Measurements from ENCODE around the gene TMEM63A.
"Not testable (repeated sequence)": the region's sequence is repeated elsewhere in the genome, so short reads cannot be mapped to it uniquely, and the experiment has no call there.

TMEM63A gene

GRCh38 chr1:225845571-225846259 lies 36.5 kb downstream of the TMEM63A start:
- peak; percentile 25 for DNase-seq (ENCODE audit: low spot score)

- DNase-seq (ENCODE audit: low spot score): no peak
Measured at GRCh38 chr1:225845097-225845496, 37.1 kb downstream of the TMEM63A start.

GRCh38 chr1:225844236-225845061 lies 37.7 kb downstream of the TMEM63A start:
- DNase-seq (ENCODE audit: low spot score): no peak

GRCh38 chr1:225843426-225843795 lies 38.8 kb downstream of the TMEM63A start:
- no peak for DNase-seq (ENCODE audit: low spot score)

- DNase-seq (ENCODE audit: low spot score): no peak
Measured at GRCh38 chr1:225842788-225843425, 39.3 kb downstream of the TMEM63A start.

GRCh38 chr1:225842074-225842473 lies 40.1 kb downstream of the TMEM63A start:
- DNase-seq (ENCODE audit: low spot score): no peak

GRCh38 chr1:225840713-225841112 lies 41.5 kb downstream of the TMEM63A start:
- DNase-seq (ENCODE audit: low spot score): no peak

GRCh38 chr1:225840223-225840610 lies 42.0 kb downstream of the TMEM63A start:
- no peak for DNase-seq (ENCODE audit: low spot score)

- no peak for DNase-seq (ENCODE audit: low spot score)
Measured at GRCh38 chr1:225838793-225839192, 43.4 kb downstream of the TMEM63A start.

- not testable (repeated sequence) for DNase-seq (ENCODE audit: low spot score)
Measured at GRCh38 chr1:225836296-225836695, 45.9 kb downstream of the TMEM63A start.

- DNase-seq (ENCODE audit: low spot score): no peak
Measured at GRCh38 chr1:225835856-225836255, 46.3 kb downstream of the TMEM63A start.

GRCh38 chr1:225834417-225835329 lies 47.5 kb downstream of the TMEM63A start:
- DNase-seq (ENCODE audit: low spot score): no peak

- no peak for DNase-seq (ENCODE audit: low spot score)
Measured at GRCh38 chr1:225830841-225831240, 51.3 kb downstream of the TMEM63A start.

- DNase-seq (ENCODE audit: low spot score): no peak
Measured at GRCh38 chr1:225828706-225829345, 53.4 kb downstream of the TMEM63A start.

GRCh38 chr1:225827076-225827475 lies 55.1 kb downstream of the TMEM63A start:
- no peak for DNase-seq (ENCODE audit: low spot score)

- no peak for DNase-seq (ENCODE audit: low spot score)
Measured at GRCh38 chr1:225825607-225826007, 56.6 kb downstream of the TMEM63A start.

GRCh38 chr1:225825078-225825477 lies 57.1 kb downstream of the TMEM63A start:
- no peak for DNase-seq (ENCODE audit: low spot score)

- no peak for DNase-seq (ENCODE audit: low spot score)
Measured at GRCh38 chr1:225824533-225824941, 57.6 kb downstream of the TMEM63A start.

- DNase-seq (ENCODE audit: low spot score): no peak
Measured at GRCh38 chr1:225823811-225824261, 58.3 kb downstream of the TMEM63A start.

- DNase-seq (ENCODE audit: low spot score): no peak
Measured at GRCh38 chr1:225822655-225823403, 59.4 kb downstream of the TMEM63A start.
